WTC11 (cell line): Measurements from ENCODE around the gene CACNA1A. TPM values are rescaled to one million over a fixed set of nuclear protein-coding genes. Genes with fewer than 3 reads are reported as not detected.

Experiments used
- ATAC-seq: fragments of 200-7000 bp; cut with Tn5 transposase; 2 replicates; pipeline ENCODE4 v1.10.0; 2021; ENCODE audit warnings: mild to moderate bottlenecking, moderate library complexity
- CTCF ChIA-PET: fragments of 300-600 bp; sonication (Branson Sonifier 250); formaldehyde crosslinking; loops from one replicate; lab custom pipeline; 2021; ENCODE audit warnings: antibody characterized with exemption; lab: Charles Lee
- POLR2A ChIA-PET: fragments of 350-600 bp; sonication (Branson Sonifier 250); formaldehyde crosslinking; loops from one replicate; lab custom pipeline; 2021; ENCODE audit warnings: antibody characterized with exemption; lab: Charles Lee
- DNase-seq: peaks from one replicate; pipeline ENCODE4 v3.0.0; 2021; ENCODE audit warnings: low spot score
- H3K27ac Mint-ChIP-seq: 2 replicates; pipeline ENCODE4 v1.8.0; 2021; ENCODE audit warnings: mixed read lengths
- H3K27me3 Mint-ChIP-seq: 2 replicates; pipeline ENCODE4 v1.8.0; 2021; ENCODE audit warnings: low read depth, mild to moderate bottlenecking, moderate library complexity, mixed read lengths
- H3K36me3 Mint-ChIP-seq: 2 replicates; pipeline ENCODE4 v1.8.0; 2021; ENCODE audit warnings: mixed read lengths
- H3K4me1 Mint-ChIP-seq: 2 replicates; pipeline ENCODE4 v1.8.0; 2022; ENCODE audit warnings: mixed read lengths
- H3K4me3 Mint-ChIP-seq: 2 replicates; pipeline ENCODE4 v1.8.0; 2021; ENCODE audit warnings: mild to moderate bottlenecking, moderate library complexity, mixed read lengths
- H3K9me3 Mint-ChIP-seq: 2 replicates; pipeline ENCODE4 v1.8.0; 2021; ENCODE audit warnings: mixed read lengths
- E2F5 ChIP-seq: sonication (generic); formaldehyde crosslinking; IDR thresholded peaks from 2 replicates; pipeline ENCODE4 v1.8.1; 2022; ENCODE audit warnings: mild to moderate bottlenecking, moderate library complexity, missing genetic modification reagents
- FOXK1 ChIP-seq: sonication (generic); formaldehyde crosslinking; IDR thresholded peaks from 2 replicates; pipeline ENCODE4 v1.8.0; 2022; ENCODE audit warnings: mild to moderate bottlenecking, moderate library complexity, missing genetic modification reagents
- KAT7 ChIP-seq: sonication (generic); formaldehyde crosslinking; IDR thresholded peaks from 2 replicates; pipeline ENCODE4 v1.8.1; 2023; ENCODE audit warnings: missing genetic modification reagents, mild to moderate bottlenecking, borderline replicate concordance
- NFE2L1 ChIP-seq: sonication (generic); formaldehyde crosslinking; IDR thresholded peaks from 2 replicates; pipeline ENCODE4 v1.8.1; 2023; ENCODE audit warnings: missing genetic modification reagents
- OVOL2 ChIP-seq: fragments of 250-450 bp; sonication (Bioruptor Pico); IDR thresholded peaks from 2 replicates; pipeline ENCODE4 v1.9.0; 2021; ENCODE audit warnings: mild to moderate bottlenecking, borderline replicate concordance
- SOX15 ChIP-seq: fragments of 250-450 bp; sonication (Bioruptor Pico); IDR thresholded peaks from 2 replicates; pipeline ENCODE4 v1.9.0; 2021; ENCODE audit warnings: mild to moderate bottlenecking
- SP1 ChIP-seq: sonication (generic); formaldehyde crosslinking; conservative IDR thresholded peaks from 2 replicates; pipeline ENCODE4 v1.8.1; 2022; ENCODE audit warnings: missing genetic modification reagents
- TEAD1 ChIP-seq: sonication (generic); formaldehyde crosslinking; IDR thresholded peaks from 2 replicates; pipeline ENCODE4 v1.8.0; 2022; ENCODE audit warnings: mild to moderate bottlenecking, missing genetic modification reagents
- ZMAT4 ChIP-seq: fragments of 250-450 bp; sonication (Bioruptor Pico); IDR thresholded peaks from 2 replicates; pipeline ENCODE4 v1.9.0; 2021; ENCODE audit warnings: mild to moderate bottlenecking
- ZNF138 ChIP-seq: sonication (generic); formaldehyde crosslinking; conservative IDR thresholded peaks from 2 replicates; pipeline ENCODE4 v1.8.1; 2022; ENCODE audit warnings: mild to moderate bottlenecking, moderate library complexity, missing genetic modification reagents
- ZNF219 ChIP-seq: sonication (generic); formaldehyde crosslinking; IDR thresholded peaks from 2 replicates; pipeline ENCODE4 v1.8.0; 2023; ENCODE audit warnings: missing genetic modification reagents, mild to moderate bottlenecking, borderline replicate concordance
- ZNF232 ChIP-seq: sonication (generic); formaldehyde crosslinking; IDR thresholded peaks from 2 replicates; pipeline ENCODE4 v1.8.0; 2022; ENCODE audit warnings: mild to moderate bottlenecking, missing genetic modification reagents
- ZNF416 ChIP-seq: fragments of 250-450 bp; sonication (Bioruptor Pico); IDR thresholded peaks from 2 replicates; pipeline ENCODE4 v1.9.0; 2021; ENCODE audit warnings: mild to moderate bottlenecking, inconsistent platforms
- total RNA-seq: library from RNA; stranded (reverse); gene quantifications from 3 replicates; pipeline ENCODE4 v1.2.3, GENCODE V29; 2021
- TF ChIP-seq, protein P1 (sequence below): sonication (generic); formaldehyde crosslinking; IDR thresholded peaks from 2 replicates; pipeline ENCODE4 v1.8.0; 2022; ENCODE audit warnings: mild to moderate bottlenecking, missing genetic modification reagents
- TF ChIP-seq, protein P2 (sequence below): sonication (generic); formaldehyde crosslinking; IDR thresholded peaks from 2 replicates; pipeline ENCODE4 v1.8.0; 2022; ENCODE audit warnings: mild to moderate bottlenecking, missing genetic modification reagents
- TF ChIP-seq, protein P3 (sequence below): sonication (generic); formaldehyde crosslinking; IDR thresholded peaks from 2 replicates; pipeline ENCODE4 v1.8.1; 2022; ENCODE audit warnings: mild to moderate bottlenecking, missing genetic modification reagents, moderate library complexity, borderline replicate concordance
- TF ChIP-seq, protein P4 (sequence below): sonication (generic); formaldehyde crosslinking; IDR thresholded peaks from 2 replicates; pipeline ENCODE4 v1.8.1; 2023; ENCODE audit warnings: mild to moderate bottlenecking, missing genetic modification reagents, borderline replicate concordance
- TF ChIP-seq, protein P5 (sequence below): sonication (generic); formaldehyde crosslinking; IDR thresholded peaks from 2 replicates; pipeline ENCODE4 v1.8.1; 2023; ENCODE audit warnings: mild to moderate bottlenecking, missing genetic modification reagents, moderate library complexity
- TF ChIP-seq, protein P6 (sequence below): sonication (generic); formaldehyde crosslinking; IDR thresholded peaks from 2 replicates; pipeline ENCODE4 v1.8.1; 2022; ENCODE audit warnings: low read depth, missing genetic modification reagents, borderline replicate concordance
- TF ChIP-seq, protein P7 (sequence below): sonication (generic); formaldehyde crosslinking; IDR thresholded peaks from 2 replicates; pipeline ENCODE4 v1.8.0; 2023; ENCODE audit warnings: missing genetic modification reagents
- TF ChIP-seq, protein P8 (sequence below): sonication (generic); formaldehyde crosslinking; conservative IDR thresholded peaks from 2 replicates; pipeline ENCODE4 v1.8.1; 2022; ENCODE audit warnings: mild to moderate bottlenecking, missing genetic modification reagents
- TF ChIP-seq, protein P9 (sequence below): sonication (generic); formaldehyde crosslinking; IDR thresholded peaks from 2 replicates; pipeline ENCODE4 v1.8.0; 2022; ENCODE audit warnings: mild to moderate bottlenecking, missing genetic modification reagents

The CACNA1A gene
- total RNA-seq, 1 experiment from 2014 or later, result 28.9 TPM

DNA sequence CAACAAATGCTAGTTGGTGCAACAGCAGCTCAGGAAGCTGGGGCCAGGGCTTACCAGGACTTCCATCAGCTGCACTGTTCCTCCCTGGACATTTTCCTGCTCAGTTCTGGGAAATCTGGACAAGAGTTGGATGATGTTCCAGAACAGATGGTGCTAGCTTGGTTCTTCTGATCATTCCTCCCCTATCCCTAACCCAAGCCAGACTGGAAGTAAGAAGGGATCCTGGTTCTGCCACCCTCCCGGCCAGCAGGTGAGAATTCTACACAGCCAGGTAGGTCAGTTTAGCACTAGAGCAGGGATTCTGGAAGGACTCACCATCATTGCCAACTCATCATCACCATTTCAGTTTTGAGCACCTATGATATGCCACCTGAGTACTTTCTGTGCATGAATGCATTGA, 30.2 kb downstream of the CACNA1A start (continued):
- TF ChIP-seq, protein P1, sequence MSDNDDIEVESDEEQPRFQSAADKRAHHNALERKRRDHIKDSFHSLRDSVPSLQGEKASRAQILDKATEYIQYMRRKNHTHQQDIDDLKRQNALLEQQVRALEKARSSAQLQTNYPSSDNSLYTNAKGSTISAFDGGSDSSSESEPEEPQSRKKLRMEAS, result no peak
- TF ChIP-seq, protein P2, sequence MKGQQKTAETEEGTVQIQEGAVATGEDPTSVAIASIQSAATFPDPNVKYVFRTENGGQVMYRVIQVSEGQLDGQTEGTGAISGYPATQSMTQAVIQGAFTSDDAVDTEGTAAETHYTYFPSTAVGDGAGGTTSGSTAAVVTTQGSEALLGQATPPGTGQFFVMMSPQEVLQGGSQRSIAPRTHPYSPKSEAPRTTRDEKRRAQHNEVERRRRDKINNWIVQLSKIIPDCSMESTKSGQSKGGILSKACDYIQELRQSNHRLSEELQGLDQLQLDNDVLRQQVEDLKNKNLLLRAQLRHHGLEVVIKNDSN (CRISPR knock-in tag), result no peak
- TF ChIP-seq E2F5, result no peak
- no peak for TF ChIP-seq ZNF416
- TF ChIP-seq, protein P3, sequence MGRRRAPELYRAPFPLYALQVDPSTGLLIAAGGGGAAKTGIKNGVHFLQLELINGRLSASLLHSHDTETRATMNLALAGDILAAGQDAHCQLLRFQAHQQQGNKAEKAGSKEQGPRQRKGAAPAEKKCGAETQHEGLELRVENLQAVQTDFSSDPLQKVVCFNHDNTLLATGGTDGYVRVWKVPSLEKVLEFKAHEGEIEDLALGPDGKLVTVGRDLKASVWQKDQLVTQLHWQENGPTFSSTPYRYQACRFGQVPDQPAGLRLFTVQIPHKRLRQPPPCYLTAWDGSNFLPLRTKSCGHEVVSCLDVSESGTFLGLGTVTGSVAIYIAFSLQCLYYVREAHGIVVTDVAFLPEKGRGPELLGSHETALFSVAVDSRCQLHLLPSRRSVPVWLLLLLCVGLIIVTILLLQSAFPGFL (CRISPR knock-in tag), result no peak
- TF ChIP-seq, protein P4, sequence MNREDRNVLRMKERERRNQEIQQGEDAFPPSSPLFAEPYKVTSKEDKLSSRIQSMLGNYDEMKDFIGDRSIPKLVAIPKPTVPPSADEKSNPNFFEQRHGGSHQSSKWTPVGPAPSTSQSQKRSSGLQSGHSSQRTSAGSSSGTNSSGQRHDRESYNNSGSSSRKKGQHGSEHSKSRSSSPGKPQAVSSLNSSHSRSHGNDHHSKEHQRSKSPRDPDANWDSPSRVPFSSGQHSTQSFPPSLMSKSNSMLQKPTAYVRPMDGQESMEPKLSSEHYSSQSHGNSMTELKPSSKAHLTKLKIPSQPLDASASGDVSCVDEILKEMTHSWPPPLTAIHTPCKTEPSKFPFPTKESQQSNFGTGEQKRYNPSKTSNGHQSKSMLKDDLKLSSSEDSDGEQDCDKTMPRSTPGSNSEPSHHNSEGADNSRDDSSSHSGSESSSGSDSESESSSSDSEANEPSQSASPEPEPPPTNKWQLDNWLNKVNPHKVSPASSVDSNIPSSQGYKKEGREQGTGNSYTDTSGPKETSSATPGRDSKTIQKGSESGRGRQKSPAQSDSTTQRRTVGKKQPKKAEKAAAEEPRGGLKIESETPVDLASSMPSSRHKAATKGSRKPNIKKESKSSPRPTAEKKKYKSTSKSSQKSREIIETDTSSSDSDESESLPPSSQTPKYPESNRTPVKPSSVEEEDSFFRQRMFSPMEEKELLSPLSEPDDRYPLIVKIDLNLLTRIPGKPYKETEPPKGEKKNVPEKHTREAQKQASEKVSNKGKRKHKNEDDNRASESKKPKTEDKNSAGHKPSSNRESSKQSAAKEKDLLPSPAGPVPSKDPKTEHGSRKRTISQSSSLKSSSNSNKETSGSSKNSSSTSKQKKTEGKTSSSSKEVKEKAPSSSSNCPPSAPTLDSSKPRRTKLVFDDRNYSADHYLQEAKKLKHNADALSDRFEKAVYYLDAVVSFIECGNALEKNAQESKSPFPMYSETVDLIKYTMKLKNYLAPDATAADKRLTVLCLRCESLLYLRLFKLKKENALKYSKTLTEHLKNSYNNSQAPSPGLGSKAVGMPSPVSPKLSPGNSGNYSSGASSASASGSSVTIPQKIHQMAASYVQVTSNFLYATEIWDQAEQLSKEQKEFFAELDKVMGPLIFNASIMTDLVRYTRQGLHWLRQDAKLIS (CRISPR knock-in tag), result no peak
- TF ChIP-seq, protein P5, sequence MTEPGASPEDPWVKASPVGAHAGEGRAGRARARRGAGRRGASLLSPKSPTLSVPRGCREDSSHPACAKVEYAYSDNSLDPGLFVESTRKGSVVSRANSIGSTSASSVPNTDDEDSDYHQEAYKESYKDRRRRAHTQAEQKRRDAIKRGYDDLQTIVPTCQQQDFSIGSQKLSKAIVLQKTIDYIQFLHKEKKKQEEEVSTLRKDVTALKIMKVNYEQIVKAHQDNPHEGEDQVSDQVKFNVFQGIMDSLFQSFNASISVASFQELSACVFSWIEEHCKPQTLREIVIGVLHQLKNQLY (CRISPR knock-in tag), result no peak
- no peak for TF ChIP-seq ZNF232 (CRISPR knock-in tag)

GRCh38 chr19:13475044-13475443, 31.2 kb downstream of the CACNA1A start:
- Mint-ChIP-seq H3K9me3 (peaks cover 25% of the 10 kb centered on the region), H3K27ac (no peak overlapping the region), H3K4me1 (no peaks in the 10 kb centered on the region), H3K27me3 (peaks cover 5% of the 10 kb centered on the region), H3K4me3 (no peak overlapping the region), H3K36me3 (peaks cover 38% of the 10 kb centered on the region)
- ChIA-PET CTCF (no interaction called here), POLR2A (no interaction called here)
- ATAC-seq (no peak), DNase-seq (no peak)
- no peak for TF ChIP-seq KAT7 (CRISPR knock-in tag)
- TF ChIP-seq FOXK1 (CRISPR knock-in tag), result no peak
- no peak for TF ChIP-seq ZMAT4
- TF ChIP-seq, protein P6, sequence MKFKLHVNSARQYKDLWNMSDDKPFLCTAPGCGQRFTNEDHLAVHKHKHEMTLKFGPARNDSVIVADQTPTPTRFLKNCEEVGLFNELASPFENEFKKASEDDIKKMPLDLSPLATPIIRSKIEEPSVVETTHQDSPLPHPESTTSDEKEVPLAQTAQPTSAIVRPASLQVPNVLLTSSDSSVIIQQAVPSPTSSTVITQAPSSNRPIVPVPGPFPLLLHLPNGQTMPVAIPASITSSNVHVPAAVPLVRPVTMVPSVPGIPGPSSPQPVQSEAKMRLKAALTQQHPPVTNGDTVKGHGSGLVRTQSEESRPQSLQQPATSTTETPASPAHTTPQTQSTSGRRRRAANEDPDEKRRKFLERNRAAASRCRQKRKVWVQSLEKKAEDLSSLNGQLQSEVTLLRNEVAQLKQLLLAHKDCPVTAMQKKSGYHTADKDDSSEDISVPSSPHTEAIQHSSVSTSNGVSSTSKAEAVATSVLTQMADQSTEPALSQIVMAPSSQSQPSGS, result no peak
- TF ChIP-seq TEAD1 (CRISPR knock-in tag), result no peak
- TF ChIP-seq SOX15, result no peak
- no peak for TF ChIP-seq NFE2L1
- no peak for TF ChIP-seq ZNF219
- TF ChIP-seq OVOL2 (CRISPR knock-in tag), result no peak
- TF ChIP-seq, protein P7, sequence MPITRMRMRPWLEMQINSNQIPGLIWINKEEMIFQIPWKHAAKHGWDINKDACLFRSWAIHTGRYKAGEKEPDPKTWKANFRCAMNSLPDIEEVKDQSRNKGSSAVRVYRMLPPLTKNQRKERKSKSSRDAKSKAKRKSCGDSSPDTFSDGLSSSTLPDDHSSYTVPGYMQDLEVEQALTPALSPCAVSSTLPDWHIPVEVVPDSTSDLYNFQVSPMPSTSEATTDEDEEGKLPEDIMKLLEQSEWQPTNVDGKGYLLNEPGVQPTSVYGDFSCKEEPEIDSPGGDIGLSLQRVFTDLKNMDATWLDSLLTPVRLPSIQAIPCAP (CRISPR knock-in tag), result no peak
- TF ChIP-seq, protein P8, sequence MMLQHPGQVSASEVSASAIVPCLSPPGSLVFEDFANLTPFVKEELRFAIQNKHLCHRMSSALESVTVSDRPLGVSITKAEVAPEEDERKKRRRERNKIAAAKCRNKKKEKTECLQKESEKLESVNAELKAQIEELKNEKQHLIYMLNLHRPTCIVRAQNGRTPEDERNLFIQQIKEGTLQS (CRISPR knock-in tag), result no peak
- no peak for TF ChIP-seq ZNF138 (CRISPR knock-in tag)
- TF ChIP-seq, protein P9, sequence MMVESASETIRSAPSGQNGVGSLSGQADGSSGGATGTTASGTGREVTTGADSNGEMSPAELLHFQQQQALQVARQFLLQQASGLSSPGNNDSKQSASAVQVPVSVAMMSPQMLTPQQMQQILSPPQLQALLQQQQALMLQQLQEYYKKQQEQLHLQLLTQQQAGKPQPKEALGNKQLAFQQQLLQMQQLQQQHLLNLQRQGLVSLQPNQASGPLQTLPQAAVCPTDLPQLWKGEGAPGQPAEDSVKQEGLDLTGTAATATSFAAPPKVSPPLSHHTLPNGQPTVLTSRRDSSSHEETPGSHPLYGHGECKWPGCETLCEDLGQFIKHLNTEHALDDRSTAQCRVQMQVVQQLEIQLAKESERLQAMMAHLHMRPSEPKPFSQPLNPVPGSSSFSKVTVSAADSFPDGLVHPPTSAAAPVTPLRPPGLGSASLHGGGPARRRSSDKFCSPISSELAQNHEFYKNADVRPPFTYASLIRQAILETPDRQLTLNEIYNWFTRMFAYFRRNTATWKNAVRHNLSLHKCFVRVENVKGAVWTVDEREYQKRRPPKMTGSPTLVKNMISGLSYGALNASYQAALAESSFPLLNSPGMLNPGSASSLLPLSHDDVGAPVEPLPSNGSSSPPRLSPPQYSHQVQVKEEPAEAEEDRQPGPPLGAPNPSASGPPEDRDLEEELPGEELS, result no peak
- no peak for TF ChIP-seq SP1
- no peak for TF ChIP-seq E2F5
